Transverse colon (tissue), 4 donors: Measurements from ENCODE around the gene AHSG. TPM values are rescaled to one million over a fixed set of nuclear protein-coding genes. Genes with fewer than 3 reads are reported as not detected.

Experiments
- DNase-seq: peaks from one replicate; pipeline ENCODE4 v3.0.0-alpha.2; 2019
- H3K27ac ChIP-seq, 4 donors: fragments of 200-600 bp; sonication (generic); 2 replicates each; pipeline ENCODE4 v1.5.1; 2016 to 2018; ENCODE audit warnings: inconsistent platforms in 4 of 4
- H3K27me3 ChIP-seq: fragments of 200-600 bp; sonication (generic); 2 replicates; pipeline ENCODE4 v1.5.1; 2017; ENCODE audit warnings: inconsistent platforms
- H3K36me3 ChIP-seq, 4 donors: fragments of 200-600 bp; sonication (generic); 2 replicates each; pipeline ENCODE4 v1.5.1; 2017 to 2019; ENCODE audit warnings: inconsistent platforms in 4 of 4
- H3K4me1 ChIP-seq, 4 donors: fragments of 200-600 bp; sonication (generic); 2 replicates each; pipeline ENCODE4 v1.5.1; 2017 to 2020; ENCODE audit warnings: inconsistent platforms in 4 of 4
- H3K4me3 ChIP-seq, 4 donors: fragments of 200-600 bp; sonication (generic); 1 replicate in 1 of 4; 2 replicates in 3 of 4; pipeline versions ENCODE4 v1.5.1 to v1.6.1; 2017 to 2019; ENCODE audit warnings: inconsistent platforms in 4 of 4
- H3K9me3 ChIP-seq, 2 donors: fragments of 200-600 bp; sonication (generic); 2 replicates each; pipeline ENCODE4 v1.5.1; 2017 to 2019; ENCODE audit warnings: inconsistent platforms in 2 of 2
- CTCF ChIP-seq, 5 experiments: fragments of 200-600 bp in 3 of 5; fragments of 450-650 bp in 2 of 5; sonication (generic) in 3 of 5; IDR thresholded peaks; 1 replicate in 2 of 5; 2 replicates in 3 of 5; pipeline ENCODE4 v1.5.1; 2016 to 2017; ENCODE audit warnings: antibody characterized with exemption in 5 of 5, inconsistent platforms in 3 of 5, mild to moderate bottlenecking in 2 of 5, moderate library complexity in 1 of 5
- EP300 ChIP-seq: sonication (generic); formaldehyde crosslinking; IDR thresholded peaks from one replicate; pipeline ENCODE4 v1.6.1; 2017; ENCODE audit warnings: antibody characterized with exemption, low read depth
- POLR2A ChIP-seq: fragments of 450-650 bp; IDR thresholded peaks from one replicate; pipeline ENCODE4 v1.6.1; 2016; ENCODE audit warnings: antibody characterized with exemption, mild to moderate bottlenecking, moderate library complexity
- POLR2AphosphoS5 ChIP-seq, 3 donors: sonication (generic); formaldehyde crosslinking; IDR thresholded peaks; one replicate each; pipeline ENCODE4 v1.6.1; 2016; ENCODE audit warnings: antibody characterized with exemption in 3 of 3
- WGBS, 2 donors: methylation state at CpG; one replicate each; pipeline ENCODE4 v1.1.5; 2018; ENCODE audit warnings: low coverage in 1 of 2; 5-methylcytosine and 5-hydroxymethylcytosine counted together
- in situ Hi-C, 4 donors: fragments of 200-750 bp; cut with MboI; loops; one replicate each; pipeline versions ENCODE4 v1.15.0 to v1.15.1; 2017; ENCODE audit warnings: low sequenced_read_pairs in 3 of 4, low pct_ligation_motif_present in 1 of 4, low pct_unique_long_range_greater_than_20kb in 1 of 4
- intact Hi-C: fragments of 100-400 bp; cut with DNase I; formaldehyde crosslinking; loops from one replicate; pipeline ENCODE4 v1.15.1; 2023; ENCODE audit warnings: low total_unique reads
- total RNA-seq, 4 donors: library from RNA; depleted of rRNA; stranded (reverse); fragments of >200 nt; gene quantifications; one replicate each; pipeline ENCODE4 v1.1.0, GENCODE V29; 2016

Gene AHSG
- total RNA-seq, 4 donors from 2014 or later: not detected

- WGBS, 2 donors: 79 to 81% methylated on average over 4 of the region's 4 CpGs
- in situ Hi-C loops: loop anchor here (25.0 kb wide), 2 partner anchors 188 to 538 kb away; partner anchors contain the start of gene RFC4 (in 2 of the 4)
- TF ChIP-seq POLR2AphosphoS5 (IDR thresholded peaks at IDR 0.05) (no peak), CTCF (IDR thresholded peaks at IDR 0.05) (no peak), POLR2A (no peak), EP300 (no peak)
These were observed 11.7 kb downstream of the AHSG start for GRCh38 chr3:186624598-186624997.

GRCh38 chr3:186625600-186626042 is 12.8 kb downstream of the AHSG start:
- Histone ChIP-seq H3K4me1 (no peaks in the 10 kb centered on the region), H3K27me3 (no peaks in the 10 kb centered on the region), H3K27ac (no peak overlapping the region), H3K4me3 (no peak overlapping the region), H3K9me3 (no peaks in the 10 kb centered on the region), H3K36me3 (no peaks in the 10 kb centered on the region)
- in situ Hi-C loops: no loop called here
- no peak for DNase-seq
- WGBS, 2 donors: 73 to 78% methylated on average over 3 to 4 of the region's 4 CpGs
- TF ChIP-seq EP300 (no peak), CTCF (IDR thresholded peaks at IDR 0.05) (no peak), POLR2A (no peak), POLR2AphosphoS5 (IDR thresholded peaks at IDR 0.05) (no peak)
- intact Hi-C loops: no loop called here

More at GRCh38 chr3:186624598-186624997, 11.7 kb downstream of the AHSG start:
- Histone ChIP-seq H3K4me3 (no peak overlapping the region), H3K27ac (no peak overlapping the region), H3K9me3 (no peaks in the 10 kb centered on the region), H3K36me3 (no peaks in the 10 kb centered on the region), H3K27me3 (no peaks in the 10 kb centered on the region), H3K4me1 (no peaks in the 10 kb centered on the region)
- no peak for DNase-seq
- intact Hi-C loops: no loop called here

- Histone ChIP-seq H3K27ac (no peak overlapping the region), H3K4me1 (no peaks in the 10 kb centered on the region), H3K4me3 (no peak overlapping the region), H3K27me3 (no peaks in the 10 kb centered on the region), H3K36me3 (no peaks in the 10 kb centered on the region), H3K9me3 (no peaks in the 10 kb centered on the region)
- DNase-seq: no peak
- no peak for TF ChIP-seq CTCF (IDR thresholded peaks at IDR 0.05)
- 51 to 64% methylated on average over 7 of the region's 7 CpGs for WGBS, 2 donors
- intact Hi-C loops: no loop called here
- in situ Hi-C loops: no loop called here
These were observed 13.5 kb downstream of the AHSG start for GRCh38 chr3:186626254-186626847.

GRCh38 chr3:186627852-186628414 is 15.1 kb downstream of the AHSG start:
- Histone ChIP-seq H3K4me3 (no peak overlapping the region), H3K27ac (no peak overlapping the region), H3K9me3 (no peaks in the 10 kb centered on the region), H3K27me3 (no peaks in the 10 kb centered on the region), H3K36me3 (no peaks in the 10 kb centered on the region), H3K4me1 (no peaks in the 10 kb centered on the region)
- TF ChIP-seq POLR2AphosphoS5 (IDR thresholded peaks at IDR 0.05) (no peak), EP300 (no peak)
- DNase-seq: no peak
- 93 to 95% methylated on average over 7 of the region's 7 CpGs for WGBS, 2 donors
- in situ Hi-C loops (no loop called here), intact Hi-C loops (no loop called here)
